H1 (cell line): ENCODE measurements around the gene TASP1. TPM values are rescaled to one million over a fixed set of nuclear protein-coding genes. Genes with fewer than 3 reads are reported as not detected.

Source experiments
- CTCF ChIA-PET: fragments of 300-600 bp; sonication (Branson Sonifier 250); formaldehyde crosslinking; loops from one replicate; lab custom pipeline; 2021; ENCODE audit not compliant: partially characterized antibody; lab: Charles Lee
- POLR2A ChIA-PET: fragments of 300-600 bp; sonication (Branson Sonifier 250); formaldehyde crosslinking; loops from one replicate; lab custom pipeline; 2021; ENCODE audit warnings: inconsistent platforms; ENCODE audit not compliant: partially characterized antibody; lab: Charles Lee
- DNase-seq, 2 experiments: peaks; one replicate each; pipeline versions ENCODE4 v3.0.0 to v3.0.0-alpha.2; 2010 to 2022; ENCODE audit warnings: low spot score in 2 of 2, low read depth in 1 of 2, mixed read lengths in 1 of 2
- FAIRE-seq: peaks from 2 replicates; lab custom pipeline; 2011; peaks lifted over from hg19 to GRCh38; lab: Jason Lieb, UNC
- H2AFZ ChIP-seq: 2 replicates; pipeline ENCODE4 v1.8.1; 2012; ENCODE audit warnings: low read length, inconsistent platforms
- H2AK5ac ChIP-seq: 2 replicates; pipeline ENCODE4 v1.6.1; 2013; ENCODE audit warnings: low read depth, low read length
- H2BK120ac ChIP-seq: replicated peaks from 2 replicates; pipeline ENCODE3; 2013; ENCODE audit warnings: low read depth, low read length, inconsistent platforms
- H2BK12ac ChIP-seq: 2 replicates; pipeline ENCODE4 v1.6.1; 2013; ENCODE audit warnings: low read depth, low read length
- H2BK15ac ChIP-seq: 2 replicates; pipeline ENCODE4 v1.6.1; 2013; ENCODE audit warnings: low read length
- H2BK20ac ChIP-seq: 2 replicates; pipeline ENCODE4 v1.6.1; 2013; ENCODE audit warnings: low read length
- H2BK5ac ChIP-seq: 2 replicates; pipeline ENCODE4 v1.6.1; 2013; ENCODE audit warnings: low read depth, low read length
- H3K14ac ChIP-seq: 2 replicates; pipeline ENCODE4 v1.6.1; 2013; ENCODE audit warnings: inconsistent platforms; ENCODE audit not compliant: insufficient read length
- H3K18ac ChIP-seq: 2 replicates; pipeline ENCODE4 v1.6.1; 2013; ENCODE audit warnings: low read length; ENCODE audit errors: extremely low read depth
- H3K23ac ChIP-seq: 2 replicates; pipeline ENCODE4 v1.6.1; 2013; ENCODE audit warnings: inconsistent platforms; ENCODE audit not compliant: insufficient read length
- H3K23me2 ChIP-seq: 2 replicates; pipeline ENCODE4 v1.6.1; 2013; ENCODE audit warnings: low read depth, low read length
- H3K27ac ChIP-seq: 2 replicates; pipeline ENCODE4 v1.6.1; 2011; ENCODE audit warnings: low read depth, low read length, inconsistent platforms
- H3K27me3 ChIP-seq, 4 experiments: replicated peaks in 1 of 4; 1 replicate in 1 of 4; 2 replicates in 3 of 4; pipeline versions ENCODE4 v1.6.1 to v1.8.1; 2011 to 2013; ENCODE audit warnings: low read length in 3 of 4, mild to moderate bottlenecking in 3 of 4, inconsistent platforms in 2 of 4, mixed read lengths in 2 of 4, moderate library complexity in 1 of 4; ENCODE audit not compliant: control insufficient read depth in 3 of 4, insufficient read depth in 3 of 4; ENCODE audit errors: extremely low read depth in 1 of 4
- H3K36me3 ChIP-seq, 4 experiments: 2 replicates each; pipeline versions ENCODE4 v1.6.1 to v1.8.1; 2011 to 2013; ENCODE audit warnings: mild to moderate bottlenecking in 4 of 4, low read length in 3 of 4, moderate library complexity in 2 of 4, control low read depth in 1 of 4, inconsistent platforms in 1 of 4; ENCODE audit not compliant: insufficient read depth in 4 of 4, control insufficient read depth in 2 of 4
- H3K4ac ChIP-seq: replicated peaks from 2 replicates; pipeline ENCODE3; 2013; ENCODE audit warnings: low read length, low read depth, mixed read lengths, inconsistent platforms; ENCODE audit not compliant: insufficient read length
- H3K4me1 ChIP-seq, 4 experiments: replicated peaks in 1 of 4; 1 replicate in 1 of 4; 2 replicates in 3 of 4; pipeline versions ENCODE4 v1.6.1 to v1.8.1; 2011 to 2013; ENCODE audit warnings: low read length in 3 of 4, inconsistent platforms in 2 of 4, mixed read lengths in 1 of 4; ENCODE audit not compliant: insufficient read depth in 4 of 4, control insufficient read depth in 3 of 4
- H3K4me2 ChIP-seq, 2 experiments: 2 replicates each; pipeline versions ENCODE4 v1.6.1 to v1.8.1; 2011 to 2013; ENCODE audit warnings: low read depth in 2 of 2, low read length in 2 of 2, control low read depth in 1 of 2, inconsistent platforms in 1 of 2, mild to moderate bottlenecking in 1 of 2; ENCODE audit not compliant: insufficient read depth in 1 of 2
- H3K4me3 ChIP-seq, 4 experiments: fragments of 200-600, 300-600 bp in 1 of 4; sonication (generic), shearing (Covaris generic), sonication (Bioruptor Twin) in 1 of 4; 2 replicates each; pipeline versions ENCODE4 v1.5.1 to v1.8.1; 2011 to 2016; ENCODE audit warnings: low read length in 4 of 4, low read depth in 3 of 4, control low read depth in 2 of 4, inconsistent platforms in 2 of 4, mild to moderate bottlenecking in 2 of 4, mixed read lengths in 1 of 4, moderate library complexity in 1 of 4; ENCODE audit not compliant: insufficient read depth in 2 of 4; ENCODE audit errors: extremely low read depth in 1 of 4
- H3K56ac ChIP-seq: replicated peaks from 2 replicates; pipeline ENCODE3; 2013; ENCODE audit warnings: low read depth, mild to moderate bottlenecking, mixed read lengths, low read length, inconsistent platforms; ENCODE audit not compliant: insufficient read length
- H3K79me1 ChIP-seq: 2 replicates; pipeline ENCODE4 v1.6.1; 2013; ENCODE audit warnings: low read depth, low read length, control low read depth
- H3K79me2 ChIP-seq, 2 experiments: 2 replicates each; pipeline versions ENCODE4 v1.6.1 to v1.8.1; 2012 to 2013; ENCODE audit warnings: low read length in 2 of 2, mild to moderate bottlenecking in 2 of 2, inconsistent platforms in 1 of 2; ENCODE audit not compliant: insufficient read depth in 2 of 2, control insufficient read depth in 1 of 2
- H3K9ac ChIP-seq, 4 experiments: replicated peaks in 1 of 4; 1 replicate in 1 of 4; 2 replicates in 3 of 4; pipeline versions ENCODE4 v1.6.1 to v1.8.1; 2011 to 2013; ENCODE audit warnings: low read depth in 3 of 4, low read length in 3 of 4, control low read depth in 2 of 4, mild to moderate bottlenecking in 2 of 4, moderate library complexity in 2 of 4, inconsistent platforms in 1 of 4; ENCODE audit errors: extremely low read depth in 1 of 4
- H3K9me3 ChIP-seq, 2 experiments: 2 replicates each; pipeline versions ENCODE4 v1.6.1 to v1.8.1; 2012 to 2013; ENCODE audit warnings: mild to moderate bottlenecking in 2 of 2, moderate library complexity in 2 of 2, control low read depth in 1 of 2, inconsistent platforms in 1 of 2, low read depth in 1 of 2, low read length in 1 of 2, mixed read lengths in 1 of 2; ENCODE audit not compliant: insufficient read depth in 2 of 2
- H4K20me1 ChIP-seq, 2 experiments: replicated peaks in 1 of 2; 2 replicates each; pipeline versions ENCODE3 to v1.8.1; 2011 to 2013; ENCODE audit warnings: inconsistent platforms in 2 of 2, low read length in 2 of 2, mild to moderate bottlenecking in 1 of 2; ENCODE audit not compliant: insufficient read depth in 2 of 2, control insufficient read depth in 1 of 2
- H4K5ac ChIP-seq: 2 replicates; pipeline ENCODE4 v1.6.1; 2013; ENCODE audit warnings: low read length, low read depth, mixed read lengths, inconsistent platforms; ENCODE audit not compliant: insufficient read length
- H4K8ac ChIP-seq: 2 replicates; pipeline ENCODE4 v1.8.0; 2013; ENCODE audit warnings: mild to moderate bottlenecking, moderate library complexity, low read length, inconsistent platforms; ENCODE audit not compliant: insufficient read depth; ENCODE audit errors: extremely low read depth
- H4K91ac ChIP-seq: replicated peaks from 2 replicates; pipeline ENCODE3; 2013; ENCODE audit warnings: low read length, mixed read lengths, inconsistent platforms; ENCODE audit not compliant: insufficient read length
- BRCA1 ChIP-seq: IDR thresholded peaks from 2 replicates; pipeline ENCODE4 v1.6.1; 2012; ENCODE audit warnings: low read depth, low read length, improper control_type of control experiment
- EGR1 ChIP-seq: IDR thresholded peaks from 2 replicates; pipeline ENCODE4 v1.6.1; 2011; ENCODE audit warnings: low read depth, low read length, borderline replicate concordance
- POU5F1 ChIP-seq: IDR thresholded peaks from 2 replicates; pipeline ENCODE4 v1.6.1; 2011; ENCODE audit warnings: low read depth, mild to moderate bottlenecking, low read length, moderate library complexity
- WGBS, 2 experiments: shearing (Covaris generic) in 1 of 2; methylation state at CpG; one replicate each; pipeline versions ENCODE4 v1.1.6 to v1.1.7; 2013 to 2015; ENCODE audit warnings: low lambda C conversion rate in 2 of 2, mixed read lengths in 2 of 2, inconsistent platforms in 1 of 2, low coverage in 1 of 2, missing lambda C conversion rate in 1 of 2; ENCODE audit not compliant: insufficient replicate concordance in 2 of 2, insufficient coverage in 1 of 2, insufficient read length in 1 of 2; ENCODE audit errors: extremely low coverage in 1 of 2, missing lambda C conversion rate in 1 of 2; 5-methylcytosine and 5-hydroxymethylcytosine counted together
- polyA plus RNA-seq, 7 experiments: library from polyadenylated mRNA; depleted of rRNA in 3 of 7; stranded (reverse) in 5 of 7; unstranded in 2 of 7; fragments of >200 nt in 5 of 7; fragments of 200-250 nt in 2 of 7; gene quantifications; 1 replicate in 5 of 7; 2 replicates in 1 of 7; 4 replicates in 1 of 7; pipeline versions ENCODE4 v1.2.1 to v1.2.3, GENCODE V29; 2011 to 2013; ENCODE audit warnings: missing spikeins in 2 of 7, mixed read lengths in 2 of 7
- total RNA-seq: library from RNA; stranded (reverse); fragmentation: NEBNext Ultra II Directional; extraction: Animal tissue kit (Norgen Biotek cat#: 25700); gene quantifications from 2 replicates; pipeline ENCODE4 v1.2.1, GENCODE V29; 2021

Gene TASP1
- total and polyA plus RNA-seq, 2 of the 8 experiments (the other 6 are each of a cell fraction or from before 2014, with no cell fraction given), result 4.5 to 10.9 TPM

DNA sequence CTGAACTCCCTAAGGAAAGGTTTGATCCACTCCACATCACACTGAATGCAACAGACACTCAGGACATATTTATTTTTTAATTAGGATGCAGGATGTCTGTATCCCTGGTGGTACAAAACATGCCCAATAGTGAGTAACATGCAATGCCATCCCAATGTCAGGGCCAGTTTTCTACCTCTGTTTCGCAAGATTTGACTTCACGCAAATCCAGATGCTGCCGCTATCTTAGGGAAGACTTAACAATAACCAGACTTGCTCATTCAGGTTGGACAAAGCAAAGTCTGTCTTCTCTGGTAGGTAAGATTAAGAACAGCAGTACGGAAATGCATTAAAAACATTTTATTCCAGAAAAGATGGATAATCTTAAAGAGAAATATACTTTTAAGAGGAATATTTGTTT lies 103.1 kb downstream of the TASP1 start:
- Histone ChIP-seq H2AFZ (no peak overlapping the region), H2BK15ac (no peak overlapping the region), H3K9ac (no peak overlapping the region), H3K36me3 (no peaks in the 10 kb centered on the region), H3K4me3 (no peak overlapping the region), H4K20me1 (no peaks in the 10 kb centered on the region), H2BK20ac (no peak overlapping the region), H2AK5ac (no peak overlapping the region), H3K23ac (no peak overlapping the region), H2BK12ac (no peak overlapping the region), H3K4me1 (peaks cover 0 to 2% (median 0%) of the 10 kb centered on the region in 4 experiments; a peak in 2 of 7 replicates), H2BK5ac (no peak overlapping the region), H4K91ac (no peak overlapping the region), H3K27me3 (no peaks in the 10 kb centered on the region), H2BK120ac (no peak overlapping the region), H3K79me2 (no peaks in the 10 kb centered on the region), H3K56ac (no peak overlapping the region), H3K23me2 (no peaks in the 10 kb centered on the region), H3K79me1 (no peaks in the 10 kb centered on the region), H4K8ac (no peak overlapping the region), H3K9me3 (no peaks in the 10 kb centered on the region), H3K18ac (no peak overlapping the region), H4K5ac (no peak overlapping the region), H3K4me2 (no peak overlapping the region), H3K4ac (no peak overlapping the region), H3K27ac (no peak overlapping the region), H3K14ac (no peak overlapping the region)
- DNase-seq (no peak), FAIRE-seq (no peak)
- 92% methylated on average over 4 of the region's 4 CpGs; no CpG with 5 or more reads in 1 of the 2 experiments for WGBS, 2 experiments
- CTCF ChIA-PET, result no interaction called here
- TF ChIP-seq POU5F1 (no peak), EGR1 (no peak), BRCA1 (no peak)
- POLR2A ChIA-PET, result no interaction called here
